Retina (tissue), 1 donor: ENCODE measurements around the gene CTBP2.
"Not testable (repeated sequence)": the region's sequence is repeated elsewhere in the genome, so short reads cannot be mapped to it uniquely, and the experiment has no call there.

Experiments used
- DNase-seq: peaks from one replicate; pipeline ENCODE4 v3.0.0-alpha.2; 2016

Gene CTBP2

DNA sequence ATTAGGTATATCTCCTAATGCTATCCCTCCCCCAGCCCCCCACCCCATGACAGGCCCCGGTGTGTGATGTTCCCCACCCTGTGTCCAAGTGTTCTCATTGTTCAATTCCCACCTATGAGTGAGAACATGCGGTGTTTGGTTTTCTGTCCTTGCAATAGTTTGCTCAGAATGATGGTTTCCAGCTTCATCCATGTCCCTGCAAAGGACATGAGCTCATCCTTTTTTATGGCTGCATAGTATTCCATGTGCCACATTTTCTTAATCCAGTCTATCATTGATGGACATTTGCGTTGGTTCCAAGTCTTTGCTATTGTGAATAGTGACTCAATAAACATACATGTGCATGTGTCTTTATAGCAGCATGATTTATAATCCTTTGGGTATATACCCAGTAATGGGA is 18.7 kb upstream of the CTBP2 start:
- not testable (repeated sequence) for DNase-seq

DNA sequence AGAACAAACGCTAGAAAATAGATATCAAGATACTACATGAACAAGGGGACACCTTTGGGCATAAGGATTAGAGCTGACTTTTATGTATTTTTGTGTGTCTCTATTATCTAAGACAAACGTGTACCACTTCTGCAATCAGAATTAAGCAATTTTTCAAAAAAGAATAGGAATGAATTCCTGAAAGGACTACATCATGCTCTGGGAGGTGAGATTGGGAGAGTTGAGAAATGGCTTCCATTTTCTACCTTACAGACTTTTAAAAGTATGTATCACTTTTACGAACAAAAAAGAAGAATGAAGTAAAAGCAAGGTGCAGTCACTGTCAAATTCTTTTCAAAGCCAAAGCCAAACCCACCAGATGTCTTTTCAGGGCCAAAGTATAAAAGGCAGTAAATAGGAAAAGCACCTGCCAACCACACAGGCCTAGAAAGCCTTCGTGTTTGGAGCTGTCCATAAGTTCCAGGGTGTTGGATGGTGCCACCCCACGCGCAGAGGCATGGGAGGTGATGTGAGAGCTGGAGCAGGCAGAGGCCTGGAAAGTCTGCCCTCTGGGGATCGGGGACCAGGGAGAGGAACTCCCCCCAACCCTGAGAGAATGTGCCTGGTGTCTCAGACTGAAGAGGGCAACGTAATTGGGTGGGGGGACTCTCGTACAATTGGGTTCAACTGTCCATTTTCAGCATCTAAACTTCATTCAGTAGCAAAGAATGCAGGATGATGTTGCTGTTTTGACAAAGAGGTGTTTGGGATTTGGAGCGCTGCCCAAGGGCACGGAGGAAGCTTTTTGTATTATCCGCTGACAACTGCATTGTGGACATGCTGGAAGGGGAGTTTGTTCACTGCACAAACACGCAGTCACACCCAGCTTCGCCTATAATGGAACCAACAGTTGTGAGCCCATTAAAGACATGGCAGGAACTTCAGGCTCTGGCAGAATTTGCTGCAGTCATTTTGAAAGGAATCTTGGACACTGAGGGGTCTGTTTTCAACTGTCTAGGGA is 17.6 kb upstream of the CTBP2 start:
- no peak for DNase-seq

DNA sequence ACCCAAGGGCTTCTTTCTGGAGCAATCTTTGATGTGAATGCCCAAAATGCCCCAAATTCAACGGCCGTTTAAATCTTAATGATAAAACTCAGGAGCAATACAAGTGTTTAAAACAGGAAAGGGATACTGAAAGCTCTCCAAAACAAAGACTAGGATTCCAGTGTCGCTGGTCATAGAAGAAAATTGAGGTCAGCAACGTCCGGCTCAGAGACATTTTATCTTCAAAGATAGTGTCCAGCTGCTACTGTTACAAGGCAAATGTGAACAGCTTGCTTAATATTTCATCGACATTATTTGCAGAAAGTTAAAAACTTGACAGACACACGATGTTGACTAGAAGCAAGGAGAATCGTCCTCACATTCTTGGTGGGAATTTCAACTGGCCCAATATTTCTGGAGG is 15.4 kb upstream of the CTBP2 start:
- DNase-seq, result no peak

DNA sequence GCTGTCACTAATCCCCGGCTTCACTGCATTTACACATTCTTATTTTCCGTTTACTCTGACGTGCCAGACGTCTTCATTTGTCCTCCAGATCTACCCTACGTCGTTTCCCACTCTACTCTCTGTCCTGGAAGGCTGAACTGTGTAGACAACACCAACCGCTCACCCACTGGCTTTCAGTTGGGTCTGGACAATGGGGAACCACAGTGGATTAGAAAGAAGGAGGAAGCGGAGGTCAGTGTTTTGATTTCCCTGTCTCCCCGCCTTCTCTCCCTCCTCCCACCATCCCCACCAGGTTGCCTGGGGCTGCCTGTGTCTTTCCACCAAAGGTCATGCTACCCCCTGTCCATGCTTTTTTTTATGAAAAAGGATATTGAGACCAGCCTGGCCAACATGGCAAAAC is 14.0 kb upstream of the CTBP2 start:
- no peak for DNase-seq

DNA sequence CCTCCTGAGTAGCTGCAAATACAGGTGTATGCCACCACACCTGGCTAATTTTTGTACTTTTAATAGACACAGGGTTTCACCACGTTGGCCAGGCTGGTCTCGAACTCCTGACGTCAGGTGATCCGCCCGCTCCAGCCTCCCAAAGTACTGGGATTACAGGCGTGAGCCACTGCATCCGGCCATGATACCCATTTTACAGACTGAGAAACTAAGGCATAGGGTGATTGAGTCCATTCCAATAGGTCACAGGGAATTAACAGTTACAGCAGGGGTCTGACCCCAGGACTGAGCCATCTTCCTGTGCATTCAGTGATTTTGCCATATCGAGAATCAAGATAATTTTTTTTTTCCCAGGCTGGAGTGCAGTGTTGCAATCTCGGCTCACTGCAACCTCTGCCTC is 12.3 kb upstream of the CTBP2 start:
- no peak for DNase-seq

DNA sequence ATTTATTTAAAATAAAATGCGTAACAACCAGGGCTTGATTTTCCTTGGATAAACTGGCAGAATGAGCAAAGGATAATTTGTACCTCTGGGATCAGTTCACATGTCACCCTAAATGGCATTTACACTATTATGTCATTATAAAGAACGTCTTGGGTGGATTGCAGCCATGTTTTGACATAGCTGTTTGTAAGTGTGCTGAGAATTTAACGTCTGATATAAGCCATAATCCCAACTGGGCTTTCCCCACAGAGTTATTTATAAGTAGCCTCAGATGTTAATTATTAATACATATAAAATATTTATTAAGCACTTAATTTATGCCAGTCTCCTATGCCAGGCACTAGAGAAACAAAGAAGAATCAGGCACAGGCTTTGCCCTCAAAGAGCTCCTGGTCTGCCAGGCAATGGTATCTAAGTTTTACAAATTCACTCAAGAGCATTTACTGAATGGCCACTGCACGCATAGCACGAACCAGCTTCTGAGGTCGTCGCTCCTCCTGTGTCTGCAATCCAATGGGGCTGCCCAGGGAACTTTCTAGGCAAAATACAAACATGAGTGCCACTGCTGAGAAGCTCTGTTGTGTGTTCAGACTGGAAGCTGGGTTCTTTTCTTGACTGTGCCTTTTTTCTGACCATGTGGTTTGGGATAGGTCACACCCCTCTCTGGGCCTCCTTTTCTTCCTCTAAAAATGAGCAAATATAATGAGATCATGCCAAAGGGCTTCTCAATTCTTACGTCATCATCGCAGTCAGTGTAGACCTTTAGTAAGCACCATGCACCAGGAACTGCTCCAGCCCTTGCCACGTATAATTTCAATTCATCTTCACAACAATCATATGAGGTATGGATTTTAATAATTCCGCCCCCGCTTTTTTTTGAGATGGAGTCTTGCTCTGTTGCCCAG is 11.3 kb upstream of the CTBP2 start:
- no peak for DNase-seq

DNA sequence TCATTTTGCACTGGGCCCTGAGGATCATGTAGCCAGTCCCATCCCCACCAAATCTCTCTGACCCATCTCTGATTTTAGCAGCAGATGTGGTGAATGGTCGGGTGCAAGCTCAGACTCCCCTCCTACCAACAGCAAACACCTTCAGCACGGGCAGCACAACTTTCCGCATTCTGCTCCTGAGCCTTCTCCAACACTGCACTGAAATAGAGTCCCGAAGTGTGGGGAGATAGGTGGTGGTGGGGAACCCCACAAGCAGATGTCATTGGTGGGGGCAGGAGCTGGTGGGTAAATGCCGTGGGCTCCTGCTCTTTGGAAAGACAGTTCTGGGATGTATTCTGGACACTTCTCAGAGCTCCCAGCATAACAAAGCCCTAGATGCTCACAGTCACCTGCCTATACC is 9.6 kb upstream of the CTBP2 start:
- no peak for DNase-seq

DNA sequence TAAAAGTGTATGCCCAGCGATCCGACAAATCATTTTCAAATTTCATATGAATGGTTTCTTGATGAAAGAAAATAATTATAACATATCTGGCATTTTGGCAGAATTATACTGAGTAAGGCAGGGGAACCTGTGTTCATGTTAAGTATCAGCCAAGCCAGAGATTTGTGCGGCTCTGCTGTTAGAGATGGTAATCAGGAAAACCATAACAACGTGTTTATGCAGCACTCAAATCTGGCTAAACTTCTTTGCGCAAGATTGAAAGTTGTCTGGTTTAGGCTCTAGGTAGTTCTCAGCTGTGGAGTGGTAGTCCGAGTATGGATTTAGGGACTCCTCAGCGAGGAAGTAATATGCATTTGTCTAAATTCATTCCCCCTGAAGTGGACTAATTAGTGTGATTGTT is 8.9 kb upstream of the CTBP2 start:
- DNase-seq, result no peak

DNA sequence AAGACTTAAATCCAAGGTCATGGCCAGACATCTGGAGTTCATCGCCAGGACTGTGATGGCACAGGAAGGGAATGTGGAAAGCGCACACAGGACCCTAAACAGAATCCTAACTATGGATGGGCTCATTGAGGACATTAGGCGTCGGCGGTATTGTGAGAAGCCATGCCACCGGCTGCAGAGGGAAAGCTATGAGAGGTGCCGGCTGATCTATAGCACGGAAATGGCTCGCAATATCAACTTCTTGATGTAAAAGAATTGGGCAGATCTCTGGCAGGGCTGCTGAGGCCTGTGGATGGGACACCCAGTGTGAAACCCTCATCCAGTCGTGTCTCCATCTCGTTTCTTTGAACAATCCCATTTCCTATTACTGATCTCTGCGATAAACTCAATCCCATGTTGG is 6.3 kb upstream of the CTBP2 start:
- no peak for DNase-seq

DNA sequence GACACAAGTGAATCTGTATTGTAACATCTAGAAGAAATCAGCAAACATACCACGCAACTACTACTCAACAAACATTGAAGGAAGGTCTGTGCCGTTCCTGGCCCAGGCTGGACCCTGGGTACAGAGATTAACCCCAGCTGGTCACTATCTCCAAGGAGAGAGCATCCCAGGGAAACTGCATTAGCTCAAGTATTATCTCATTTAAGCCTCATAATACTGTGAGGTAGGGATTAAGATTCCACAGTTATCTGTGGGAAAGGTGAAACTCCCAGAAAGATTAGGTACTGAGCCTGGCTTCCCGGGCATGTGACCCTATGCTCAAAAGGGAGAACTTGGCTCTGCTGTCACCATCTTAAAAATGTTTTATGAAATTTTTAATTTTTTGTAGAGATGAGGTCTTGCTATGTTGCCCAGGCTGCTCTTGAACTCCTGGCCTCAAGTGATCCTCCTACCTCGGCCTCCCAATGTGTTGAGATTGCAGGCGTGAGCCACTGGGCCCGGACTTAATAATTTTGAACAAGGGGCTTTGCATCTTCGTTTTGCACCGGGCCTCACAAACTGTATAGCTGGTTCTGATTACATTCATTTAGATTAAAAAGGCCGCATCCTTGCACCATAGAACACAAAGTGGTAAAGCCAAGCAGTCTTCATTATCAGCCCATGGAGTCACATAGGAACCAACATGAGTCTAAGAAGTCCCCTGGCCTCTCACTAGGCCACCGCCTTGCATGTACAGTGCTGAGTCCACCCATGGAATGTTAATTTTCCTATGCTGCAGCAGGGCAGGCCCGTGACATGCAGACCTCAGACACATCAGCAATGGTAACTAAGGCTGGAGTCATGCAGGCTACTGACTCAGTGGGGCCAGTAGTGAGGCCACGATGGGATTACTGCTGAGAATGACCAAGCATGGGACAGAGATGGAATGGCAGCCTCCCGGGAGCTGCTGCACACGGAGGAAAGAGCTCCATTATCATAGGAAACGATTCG is 5.5 kb upstream of the CTBP2 start:
- DNase-seq, result no peak

DNA sequence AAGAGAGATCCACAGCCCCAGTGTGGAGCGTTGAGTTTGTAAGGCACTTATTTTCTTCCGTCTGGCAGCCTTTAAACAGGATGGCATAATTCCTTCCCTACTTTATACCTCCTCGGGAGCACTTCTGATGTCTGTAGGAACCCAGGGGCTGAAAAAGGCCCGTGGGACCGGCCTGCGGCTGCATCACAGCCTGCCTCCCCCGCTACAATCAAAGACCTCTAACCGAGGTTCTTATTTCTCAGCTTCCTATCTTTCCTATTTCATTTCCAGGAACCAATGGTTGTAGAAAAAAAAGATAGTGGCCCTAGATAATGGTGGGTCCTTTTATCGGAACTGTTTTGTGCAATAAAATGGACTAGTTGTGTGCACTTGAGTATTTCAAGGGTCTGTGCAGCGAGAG is 4.1 kb upstream of the CTBP2 start:
- DNase-seq, result no peak

DNA sequence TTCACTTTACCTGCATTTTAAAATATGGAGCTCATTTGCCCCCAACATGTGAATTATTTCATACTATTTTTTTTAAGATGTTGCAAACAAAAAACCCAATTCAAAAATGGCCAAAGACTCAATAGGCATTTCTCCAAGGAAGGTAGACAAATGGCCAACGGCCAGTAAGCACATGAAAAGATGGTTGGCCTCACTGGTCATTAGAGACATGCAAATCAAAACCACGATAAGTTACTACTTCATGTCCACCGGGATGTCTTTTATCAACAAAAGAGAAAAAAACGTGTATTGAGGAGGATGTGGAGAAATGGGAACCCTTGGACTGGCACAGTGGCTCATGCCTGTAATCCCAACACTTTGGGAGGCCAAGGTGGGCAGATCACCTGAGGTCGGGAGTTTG is 3.4 kb upstream of the CTBP2 start:
- no peak for DNase-seq

DNA sequence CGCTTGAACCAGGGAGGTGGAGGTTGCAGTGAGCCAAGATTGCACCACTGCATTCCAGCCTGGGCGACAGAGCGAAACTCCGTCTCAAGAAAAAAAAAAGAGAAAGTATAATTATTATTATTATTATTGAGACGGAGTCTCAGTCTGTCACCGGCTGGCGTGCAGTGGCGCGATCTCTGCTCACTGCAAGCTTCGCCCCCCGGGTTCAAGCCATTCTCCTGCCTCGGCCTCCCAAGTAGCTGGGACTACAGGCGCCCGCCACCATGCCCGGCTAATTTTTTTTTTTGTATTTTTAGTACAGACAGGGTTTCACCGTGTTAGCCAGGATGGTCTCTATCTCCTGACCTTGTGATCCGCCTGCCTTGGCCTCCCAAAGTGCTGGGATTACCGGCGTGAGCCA is 2.9 kb upstream of the CTBP2 start:
- DNase-seq, result not testable (repeated sequence)

DNA sequence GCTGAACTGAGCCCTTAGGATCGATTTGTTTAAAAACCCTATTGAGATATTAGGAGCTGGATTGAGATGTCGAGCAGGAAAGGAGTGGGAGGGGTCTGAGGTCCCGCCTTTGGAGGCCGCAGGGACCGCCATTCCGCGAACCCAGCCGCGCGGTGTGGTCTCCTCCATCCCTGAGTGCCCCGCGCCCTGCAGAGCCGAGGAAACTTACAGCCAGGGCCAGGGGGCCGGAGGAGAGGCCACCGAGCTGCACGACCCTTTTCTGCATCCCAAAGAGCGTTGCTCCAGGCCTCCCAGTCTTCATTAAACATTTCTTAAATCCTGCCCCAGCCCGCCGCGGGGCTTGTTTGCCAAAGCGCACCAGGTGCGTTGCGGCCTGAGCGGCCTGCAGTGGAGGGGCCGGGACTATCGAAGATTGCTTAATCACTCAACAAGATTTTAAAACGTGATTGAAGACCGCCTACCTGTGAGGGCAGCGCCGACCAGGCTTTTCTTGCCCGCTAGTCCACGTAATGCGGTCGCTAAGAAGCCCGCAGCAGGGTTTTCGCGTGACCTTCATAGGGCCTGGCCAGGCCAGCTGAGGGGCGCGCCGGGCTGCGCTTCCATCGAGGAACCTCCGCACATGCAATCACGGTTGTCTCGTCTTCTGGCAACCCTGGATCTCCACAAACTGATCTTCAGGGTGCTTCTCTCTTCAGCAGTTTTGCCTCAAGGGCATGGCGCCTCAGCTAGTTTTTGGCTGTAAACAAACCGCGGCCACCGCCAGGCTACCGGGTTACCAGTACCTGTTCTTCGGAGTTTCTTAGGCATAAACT is 2.0 kb upstream of the CTBP2 start:
- peak; percentile 86 for DNase-seq

DNA sequence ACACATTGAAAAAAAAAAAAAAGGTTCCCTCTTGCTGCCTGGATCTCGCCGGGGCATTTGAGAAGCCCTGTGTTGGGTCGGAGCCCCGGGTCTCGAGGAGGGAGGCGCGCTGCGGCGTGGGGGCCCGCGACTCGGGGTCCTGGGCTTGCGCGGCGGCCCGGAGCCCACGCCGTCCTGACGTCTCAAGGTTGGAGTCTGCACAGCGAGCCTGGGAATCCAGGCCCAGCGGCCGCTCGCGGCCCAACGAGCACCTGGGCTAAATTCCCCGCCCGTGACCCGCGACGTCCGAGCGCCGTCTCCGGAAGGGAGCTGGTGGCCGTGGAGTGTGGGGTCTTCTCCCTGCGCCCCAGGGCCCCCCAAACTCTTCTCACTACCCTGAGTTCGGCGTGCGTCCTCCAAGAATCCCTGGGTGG is 1.4 kb upstream of the CTBP2 start:
- no peak for DNase-seq

DNA sequence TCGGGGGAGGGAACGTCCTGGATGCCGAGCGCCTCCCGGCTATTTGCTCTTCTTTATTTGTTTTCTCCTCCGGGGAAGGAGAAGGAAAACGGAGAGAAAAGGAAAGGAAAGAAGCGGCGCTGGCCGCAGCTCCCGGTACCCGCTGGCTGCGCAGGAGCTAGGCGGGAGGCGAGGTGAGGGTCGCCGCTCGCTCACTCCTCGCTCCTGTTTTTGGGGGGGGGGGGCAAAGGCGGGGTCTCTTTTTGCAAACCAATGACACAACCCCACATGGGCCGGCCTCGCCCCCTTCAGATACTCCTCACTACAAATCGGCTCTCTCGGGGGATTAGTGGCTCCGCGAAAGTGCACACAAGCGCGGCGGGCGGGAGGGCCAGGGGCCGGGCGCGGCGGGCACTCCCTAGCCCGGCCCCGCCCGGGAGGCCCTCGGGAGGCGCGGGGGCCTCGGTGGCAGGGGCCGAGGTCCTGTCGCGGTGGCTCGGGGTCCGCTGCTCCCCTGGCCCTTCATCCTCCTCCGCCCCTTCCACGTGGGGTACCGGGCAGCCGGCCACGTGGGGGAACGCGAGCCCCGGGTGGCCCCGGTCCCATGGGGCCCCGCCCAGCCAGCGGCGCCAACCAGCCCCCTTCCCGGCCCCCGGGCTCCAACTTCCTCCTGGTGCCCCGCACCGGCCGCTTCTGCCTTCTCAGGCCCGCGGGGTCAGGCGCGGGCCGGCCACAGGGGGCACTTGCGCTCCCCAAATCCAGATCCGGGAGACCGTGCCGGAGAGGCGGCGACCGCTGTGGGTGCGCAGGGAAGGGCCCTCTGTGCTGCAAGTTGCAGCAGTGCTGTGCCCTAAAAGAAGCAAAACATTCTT is 718 bp upstream of the CTBP2 start:
- peak; percentile 88 for DNase-seq

DNA sequence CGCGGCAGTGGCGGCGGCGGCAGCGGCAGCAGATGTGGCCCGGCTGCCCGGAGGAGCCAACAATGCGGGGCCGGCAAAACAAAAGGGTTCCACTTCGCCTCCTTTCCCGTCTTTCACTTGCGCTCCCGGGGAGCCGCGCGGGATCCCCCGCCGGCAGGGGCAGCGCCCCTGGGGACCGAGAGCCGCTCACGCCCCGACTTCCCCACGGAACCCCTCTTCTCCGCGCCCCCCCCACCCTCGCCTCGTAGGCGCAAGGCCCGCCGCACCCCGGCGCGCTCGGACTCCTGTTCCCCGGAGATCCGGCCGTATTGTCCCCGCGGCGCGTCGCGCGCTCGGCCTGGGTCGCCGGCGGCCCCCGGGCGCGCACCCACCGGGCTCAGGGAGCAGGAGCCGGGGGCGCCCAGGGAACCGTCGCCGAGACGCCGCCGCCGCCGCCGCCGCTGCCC is 854 bp downstream of the CTBP2 start:
- DNase-seq, result no peak

DNA sequence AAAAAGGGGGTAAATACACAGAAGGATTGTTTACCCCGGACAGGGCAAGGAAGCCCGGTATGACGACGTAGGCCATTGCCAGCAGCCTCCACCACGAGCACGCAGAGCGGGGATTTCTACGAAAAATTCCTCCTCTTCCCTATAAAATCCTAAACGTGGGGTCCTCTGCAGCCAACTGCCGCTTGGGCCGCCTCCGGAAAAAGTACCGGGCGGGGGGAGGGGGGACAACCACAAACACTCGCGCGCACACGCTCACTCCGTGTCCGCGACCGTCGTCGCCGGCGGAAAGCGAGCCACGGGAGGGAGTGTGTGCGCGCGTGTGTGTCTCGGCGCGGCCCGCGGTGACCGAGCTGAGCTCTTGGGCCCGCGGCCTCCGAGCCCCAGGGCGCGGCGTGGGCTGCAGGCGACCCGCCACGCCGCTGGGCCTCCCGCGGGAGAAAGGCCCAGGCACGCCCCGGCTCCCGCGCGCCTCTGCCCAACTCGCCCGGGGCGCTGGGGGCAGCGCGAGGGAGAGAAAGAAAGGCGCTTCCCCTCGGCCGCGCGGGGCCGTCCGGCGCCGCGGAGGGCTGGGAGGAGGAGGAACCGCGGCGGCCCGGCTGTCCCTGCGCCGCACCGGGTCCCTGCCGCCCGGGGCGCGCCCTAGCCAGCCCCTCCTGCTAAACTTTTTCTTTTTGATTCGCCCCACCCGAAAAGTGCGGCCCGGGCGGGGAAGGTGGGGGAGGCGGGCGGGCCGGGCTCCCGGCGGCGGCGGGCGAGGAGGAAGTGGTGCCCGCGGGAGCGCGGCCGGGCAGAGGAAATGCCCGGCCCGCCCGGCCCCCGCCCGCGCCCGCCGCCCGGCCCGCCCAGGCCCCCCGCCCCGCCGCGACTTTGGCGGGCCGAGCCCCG is 1.5 kb downstream of the CTBP2 start:
- peak; percentile 74 for DNase-seq

DNA sequence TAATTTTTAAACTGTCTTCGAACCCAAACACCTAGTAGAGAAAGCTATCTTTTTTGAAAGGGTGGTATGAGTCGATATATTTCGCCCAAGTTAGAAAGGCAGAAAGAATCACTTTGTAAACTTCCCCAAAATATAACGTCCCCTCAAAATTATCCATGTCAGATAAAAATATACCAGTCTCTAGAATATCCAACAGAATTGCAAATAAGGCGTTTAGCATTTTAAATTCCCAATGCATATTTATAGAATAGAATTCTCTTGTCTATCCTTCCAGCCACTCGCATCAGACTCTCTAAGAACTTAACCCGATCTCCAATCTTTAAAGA is 2.1 kb downstream of the CTBP2 start:
- DNase-seq, result no peak

DNA sequence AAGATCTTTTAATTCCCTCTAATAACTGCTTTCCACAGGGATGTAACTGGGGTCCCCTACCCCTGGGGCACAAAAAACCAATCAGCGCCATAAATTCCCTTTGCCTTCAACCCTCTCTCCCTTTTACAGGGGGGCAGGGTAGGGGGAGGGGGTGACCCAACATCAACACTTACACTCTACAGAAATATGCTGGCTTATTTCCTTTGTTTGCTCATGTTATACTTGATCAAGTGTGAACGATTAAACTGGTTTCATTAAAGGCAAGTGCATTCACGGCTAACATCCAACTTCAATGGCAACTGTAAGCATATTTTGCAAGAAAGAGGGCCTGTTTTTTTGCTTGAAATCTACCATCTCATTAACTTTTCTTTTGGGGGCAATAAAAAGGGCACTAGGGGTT is 2.9 kb downstream of the CTBP2 start:
- peak; percentile 36 for DNase-seq
